Nephron (organoid): ENCODE measurements around the gene SPO11.

Source experiments
- H3K27ac Mint-ChIP-seq, 3 experiments: 2 replicates each; pipeline ENCODE4 v1.8.0; 2020; ENCODE audit warnings: mixed read lengths in 3 of 3, mild to moderate bottlenecking in 2 of 3, moderate library complexity in 1 of 3
- H3K27me3 Mint-ChIP-seq: 2 replicates; pipeline ENCODE4 v1.8.0; 2021; ENCODE audit warnings: low read depth, mild to moderate bottlenecking, moderate library complexity, mixed read lengths
- H3K36me3 Mint-ChIP-seq: 2 replicates; pipeline ENCODE4 v1.8.0; 2020; ENCODE audit warnings: low read depth, mixed read lengths
- H3K4me1 Mint-ChIP-seq: 2 replicates; pipeline ENCODE4 v1.8.0; 2020; ENCODE audit warnings: mixed read lengths
- H3K4me3 Mint-ChIP-seq, 3 experiments: 2 replicates each; pipeline ENCODE4 v1.8.0; 2020; ENCODE audit warnings: mild to moderate bottlenecking in 3 of 3, mixed read lengths in 3 of 3, moderate library complexity in 2 of 3
- H3K9me3 Mint-ChIP-seq: 2 replicates; pipeline ENCODE4 v1.8.0; 2020; ENCODE audit warnings: mixed read lengths
- CTCF ChIP-seq, 3 experiments: fragments of 200-600 bp; sonication (generic); IDR thresholded peaks; one replicate each; pipeline ENCODE4 v1.5.0; 2021; ENCODE audit warnings: antibody characterized with exemption in 3 of 3; ENCODE audit not compliant: unreplicated experiment in 3 of 3

Gene SPO11

GRCh38 chr20:57315976-57316480 is 13.6 kb upstream of the SPO11 start:
- Mint-ChIP-seq H3K36me3 (no peaks in the 10 kb centered on the region), H3K4me3 (no peak overlapping the region), H3K9me3 (no peaks in the 10 kb centered on the region), H3K27me3 (peaks cover 24% of the 10 kb centered on the region), H3K4me1 (peaks cover 5% of the 10 kb centered on the region), H3K27ac (no peak overlapping the region)
- TF ChIP-seq CTCF (IDR thresholded peaks at IDR 0.05; ENCODE audit: unreplicated experiment in 3 of 3): no peak

GRCh38 chr20:57316795-57317201 is 12.8 kb upstream of the SPO11 start:
- Mint-ChIP-seq H3K4me1 (peaks cover 5% of the 10 kb centered on the region), H3K4me3 (no peak overlapping the region), H3K9me3 (no peaks in the 10 kb centered on the region), H3K36me3 (no peaks in the 10 kb centered on the region), H3K27me3 (peaks cover 32% of the 10 kb centered on the region), H3K27ac (no peak overlapping the region)
- TF ChIP-seq CTCF (IDR thresholded peaks at IDR 0.05; ENCODE audit: unreplicated experiment in 3 of 3): no peak

- no peak for TF ChIP-seq CTCF (IDR thresholded peaks at IDR 0.05; ENCODE audit: unreplicated experiment in 3 of 3)
- Mint-ChIP-seq H3K4me3 (no peak overlapping the region), H3K36me3 (no peaks in the 10 kb centered on the region), H3K4me1 (peaks cover 5% of the 10 kb centered on the region), H3K27me3 (peaks cover 36% of the 10 kb centered on the region), H3K27ac (no peak overlapping the region), H3K9me3 (no peaks in the 10 kb centered on the region)
Measured at GRCh38 chr20:57317316-57317788, 12.3 kb upstream of the SPO11 start.

GRCh38 chr20:57317789-57318371 is 11.7 kb upstream of the SPO11 start:
- peak overlapping the region in 1 of 3 experiments; percentile 9 for H3K27ac Mint-ChIP-seq
- H3K4me3 Mint-ChIP-seq: no peak overlapping the region
- H3K27me3 Mint-ChIP-seq: peaks cover 40% of the 10 kb centered on the region
- no peak for TF ChIP-seq CTCF (IDR thresholded peaks at IDR 0.05; ENCODE audit: unreplicated experiment in 3 of 3)
- H3K9me3 Mint-ChIP-seq: no peaks in the 10 kb centered on the region
- H3K36me3 Mint-ChIP-seq: no peaks in the 10 kb centered on the region
- H3K4me1 Mint-ChIP-seq: peaks cover 10% of the 10 kb centered on the region

GRCh38 chr20:57319584-57319983 is 10.0 kb upstream of the SPO11 start:
- Mint-ChIP-seq H3K36me3 (no peaks in the 10 kb centered on the region), H3K4me1 (peaks cover 13% of the 10 kb centered on the region)

More at GRCh38 chr20:57319584-57319983, 10.0 kb upstream of the SPO11 start:
- peaks cover 37% of the 10 kb centered on the region for H3K27me3 Mint-ChIP-seq
- H3K9me3 Mint-ChIP-seq: no peaks in the 10 kb centered on the region
- no peak overlapping the region for H3K4me3 Mint-ChIP-seq
- no peak overlapping the region for H3K27ac Mint-ChIP-seq
- no peak for TF ChIP-seq CTCF (IDR thresholded peaks at IDR 0.05; ENCODE audit: unreplicated experiment in 3 of 3)
